ENCODE data around the gene TAS2R40. TPM values are rescaled to one million over a fixed set of nuclear protein-coding genes. Genes with fewer than 3 reads are reported as not detected.
"Not testable (repeated sequence)": the region's sequence is repeated elsewhere in the genome, so short reads cannot be mapped to it uniquely, and the experiment has no call there.

Gene TAS2R40
- total RNA-seq, 2 experiments from 2014 or later, result not detected

DNA sequence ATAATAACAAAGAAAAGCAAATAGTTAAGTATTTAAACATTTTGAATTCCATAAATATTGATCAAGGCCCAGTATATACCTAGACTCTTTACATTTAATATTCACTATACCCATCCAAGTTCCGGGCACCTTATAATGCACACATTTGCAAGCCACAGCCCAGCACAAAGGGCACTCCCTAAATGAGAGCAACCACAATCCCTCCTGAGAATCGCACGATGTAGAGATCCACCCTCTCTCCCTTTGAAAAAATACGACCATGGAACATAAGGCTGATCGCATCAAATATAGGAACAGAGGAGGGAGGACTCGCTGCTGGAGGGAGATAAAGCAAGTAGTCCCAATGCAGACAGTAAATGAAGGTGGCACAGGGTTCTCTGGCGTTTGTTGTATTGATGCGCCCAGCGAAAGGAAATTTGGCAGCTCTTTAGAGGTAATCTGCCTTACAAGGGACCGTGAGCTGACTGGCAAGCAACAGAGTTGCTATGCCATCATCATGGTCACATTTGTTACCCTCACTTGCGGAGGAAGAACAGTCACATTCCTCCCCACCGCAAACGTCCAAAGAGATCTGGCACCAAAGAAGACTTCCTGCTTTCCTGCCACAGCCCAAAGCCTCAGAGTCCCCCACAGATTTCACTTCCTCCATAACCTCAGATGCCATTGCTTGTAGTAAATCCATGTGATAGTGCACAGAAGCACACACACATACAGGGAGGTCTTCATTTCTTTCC is 16.1 kb upstream of the TAS2R40 start:
- Mint-ChIP-seq H3K4me3 (no peak overlapping the region), H3K27me3 (peaks cover 17% of the 10 kb centered on the region), H3K9me3 (ENCODE audit: low read depth) (no peaks in the 10 kb centered on the region)

GRCh38 chr7:143210541-143210940 is 11.3 kb upstream of the TAS2R40 start:
- Mint-ChIP-seq H3K9me3 (ENCODE audit: low read depth) (no peaks in the 10 kb centered on the region), H3K4me1 (peaks cover 8% of the 10 kb centered on the region), H3K27ac (no peak overlapping the region), H3K36me3 (no peaks in the 10 kb centered on the region), H3K4me3 (no peak overlapping the region), H3K27me3 (no peaks in the 10 kb centered on the region)
- DNase-seq (no peak), ATAC-seq (no peak)
- CTCF ChIA-PET, result no interaction called here

More for the DNA sequence above, 16.1 kb upstream of the TAS2R40 start:
- no peak overlapping the region for H3K27ac Mint-ChIP-seq
- H3K36me3 Mint-ChIP-seq, result no peaks in the 10 kb centered on the region
- DNase-seq (peak; percentile 55), ATAC-seq (peak; percentile 63)
- peaks cover 11% of the 10 kb centered on the region for H3K4me1 Mint-ChIP-seq
- CTCF ChIA-PET, result interaction anchor here (1.0 to 3.9 kb wide), 3 partner anchors 9 to 198 kb away, joined by 3 to 24 read pairs (median 5); no protein-coding TSS in a partner anchor

GRCh38 chr7:143213478-143213877 is 8.4 kb upstream of the TAS2R40 start:
- H3K4me3 Mint-ChIP-seq; H3K27me3 Mint-ChIP-seq; DNase-seq; H3K27ac Mint-ChIP-seq; H3K9me3 Mint-ChIP-seq (ENCODE audit: low read depth); H3K4me1 Mint-ChIP-seq; ATAC-seq; H3K36me3 Mint-ChIP-seq: not testable (repeated sequence)
- CTCF ChIA-PET, result interaction anchor here (1.9 to 9.2 kb wide), 5 partner anchors 191 to 371 kb away, joined by 4 to 276 read pairs (median 10); partner anchors contain the start of gene EPHB6

GRCh38 chr7:143214789-143215679 is 6.8 kb upstream of the TAS2R40 start:
- H3K27me3 Mint-ChIP-seq, result peaks cover 15% of the 10 kb centered on the region
- H3K4me1 Mint-ChIP-seq, result no peaks in the 10 kb centered on the region
- H3K36me3 Mint-ChIP-seq, result no peaks in the 10 kb centered on the region
- no peak overlapping the region for H3K27ac Mint-ChIP-seq
- CTCF ChIA-PET, result interaction anchor here (0.6 to 9.2 kb wide), 72 partner anchors 9 to 1240 kb away, joined by 3 to 276 read pairs (median 4); partner anchors contain the start of genes CASP2, EPHA1, EPHB6 and GSTK1
- no peak overlapping the region for H3K4me3 Mint-ChIP-seq
- DNase-seq (peak; percentile 72), ATAC-seq (peak; percentile 85)
- no peaks in the 10 kb centered on the region for H3K9me3 Mint-ChIP-seq (ENCODE audit: low read depth)

DNA sequence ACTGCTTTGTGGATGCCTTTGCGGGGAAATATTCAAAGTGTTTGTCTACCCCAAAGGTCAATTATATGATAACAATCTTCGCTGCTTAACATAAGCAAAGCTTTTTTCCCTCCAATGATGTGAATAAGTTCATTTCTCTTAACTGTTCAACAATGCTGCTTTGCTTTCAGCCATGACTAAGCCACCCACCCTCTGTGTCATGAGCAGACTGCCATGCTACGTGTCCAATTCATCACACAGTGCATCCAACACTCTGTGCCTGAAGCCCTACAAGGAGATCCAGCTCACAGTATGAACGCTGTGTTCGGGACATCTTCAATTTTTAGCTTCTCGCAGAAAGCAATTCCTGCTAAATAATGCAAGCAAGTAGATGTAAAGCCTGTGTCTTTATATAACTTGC is 5.7 kb upstream of the TAS2R40 start:
- CTCF ChIA-PET, result interaction anchor here (1.0 to 9.2 kb wide), 12 partner anchors 8 to 857 kb away, joined by 3 to 276 read pairs (median 4); no protein-coding TSS in a partner anchor
- H3K27ac Mint-ChIP-seq, result no peak overlapping the region
- no peaks in the 10 kb centered on the region for H3K4me1 Mint-ChIP-seq
- ATAC-seq, result no peak
- no peaks in the 10 kb centered on the region for H3K9me3 Mint-ChIP-seq (ENCODE audit: low read depth)
- no peaks in the 10 kb centered on the region for H3K36me3 Mint-ChIP-seq
- no peak overlapping the region for H3K4me3 Mint-ChIP-seq
- H3K27me3 Mint-ChIP-seq, result peaks cover 15% of the 10 kb centered on the region
- no peak for DNase-seq

DNA sequence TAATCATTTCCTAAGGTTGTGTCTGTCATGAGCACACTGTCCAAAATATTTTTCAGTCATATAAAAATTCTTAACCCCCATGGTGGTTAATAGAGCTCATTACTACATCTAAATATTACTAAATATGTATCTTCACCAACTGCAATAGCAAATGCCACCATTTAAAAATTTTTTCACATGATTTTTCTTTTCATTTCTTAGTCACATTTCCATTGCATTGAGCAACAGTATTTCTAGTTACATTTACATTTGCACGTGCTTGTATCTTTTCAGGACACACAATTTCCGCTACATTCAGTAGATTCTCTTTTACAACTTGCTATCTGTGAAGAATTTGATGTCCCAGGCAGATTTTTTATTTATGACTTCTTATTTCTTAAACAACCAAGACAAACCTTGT is 5.2 kb upstream of the TAS2R40 start:
- Mint-ChIP-seq H3K27ac (no peak overlapping the region), H3K9me3 (ENCODE audit: low read depth) (no peaks in the 10 kb centered on the region), H3K36me3 (no peaks in the 10 kb centered on the region), H3K4me1 (no peaks in the 10 kb centered on the region), H3K4me3 (no peak overlapping the region), H3K27me3 (peaks cover 19% of the 10 kb centered on the region)
- no peak for DNase-seq
- CTCF ChIA-PET, result interaction anchor here (1.0 to 9.2 kb wide), 5 partner anchors 14 to 720 kb away, joined by 3 to 276 read pairs (median 3); no protein-coding TSS in a partner anchor
- no peak for ATAC-seq

- no peak for ATAC-seq
- peaks cover 28% of the 10 kb centered on the region for H3K27me3 Mint-ChIP-seq
- no peaks in the 10 kb centered on the region for H3K36me3 Mint-ChIP-seq
- CTCF ChIA-PET, result interaction anchor here (0.9 to 9.2 kb wide), 4 partner anchors 23 to 721 kb away, joined by 3 to 276 read pairs (median 4); no protein-coding TSS in a partner anchor
- H3K4me1 Mint-ChIP-seq, result no peaks in the 10 kb centered on the region
- H3K4me3 Mint-ChIP-seq, result no peak overlapping the region
- no peak overlapping the region for H3K27ac Mint-ChIP-seq
- H3K9me3 Mint-ChIP-seq (ENCODE audit: low read depth), result no peaks in the 10 kb centered on the region
- no peak for DNase-seq
Measured at GRCh38 chr7:143217806-143218205, 4.0 kb upstream of the TAS2R40 start.

- no peak overlapping the region for H3K27ac Mint-ChIP-seq
- peaks cover 41% of the 10 kb centered on the region for H3K27me3 Mint-ChIP-seq
- DNase-seq (no peak), ATAC-seq (no peak)
- CTCF ChIA-PET, result interaction anchor here (0.7 to 9.2 kb wide), 2 partner anchors 19 to 215 kb away, joined by 3 to 276 read pairs; no protein-coding TSS in a partner anchor
- H3K4me3 Mint-ChIP-seq, result no peak overlapping the region
- H3K4me1 Mint-ChIP-seq, result no peaks in the 10 kb centered on the region
- no peaks in the 10 kb centered on the region for H3K36me3 Mint-ChIP-seq
- no peaks in the 10 kb centered on the region for H3K9me3 Mint-ChIP-seq (ENCODE audit: low read depth)
Measured at GRCh38 chr7:143221286-143221685, 551 bp upstream of the TAS2R40 start.

DNA sequence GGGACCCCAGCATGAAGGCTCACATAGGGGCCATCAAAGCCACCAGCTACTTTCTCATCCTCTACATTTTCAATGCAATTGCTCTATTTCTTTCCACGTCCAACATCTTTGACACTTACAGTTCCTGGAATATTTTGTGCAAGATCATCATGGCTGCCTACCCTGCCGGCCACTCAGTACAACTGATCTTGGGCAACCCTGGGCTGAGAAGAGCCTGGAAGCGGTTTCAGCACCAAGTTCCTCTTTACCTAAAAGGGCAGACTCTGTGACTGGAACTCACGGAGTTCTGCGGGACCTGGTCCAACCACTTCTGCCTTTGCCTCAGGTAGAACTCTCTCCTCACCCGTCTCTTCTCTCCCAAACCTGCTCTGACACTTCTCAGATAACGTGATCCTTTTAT is 945 bp downstream of the TAS2R40 start:
- H3K27me3 Mint-ChIP-seq, result peaks cover 33% of the 10 kb centered on the region
- no peaks in the 10 kb centered on the region for H3K36me3 Mint-ChIP-seq
- no peaks in the 10 kb centered on the region for H3K4me1 Mint-ChIP-seq
- H3K4me3 Mint-ChIP-seq, result no peak overlapping the region
- no peaks in the 10 kb centered on the region for H3K9me3 Mint-ChIP-seq (ENCODE audit: low read depth)
- H3K27ac Mint-ChIP-seq, result no peak overlapping the region
- DNase-seq (no peak), ATAC-seq (no peak)
- CTCF ChIA-PET, result interaction anchor here (0.9 to 9.2 kb wide), 7 partner anchors 8 to 216 kb away, joined by 3 to 276 read pairs (median 5); no protein-coding TSS in a partner anchor

- Mint-ChIP-seq H3K4me1 (no peaks in the 10 kb centered on the region), H3K4me3 (no peak overlapping the region), H3K9me3 (ENCODE audit: low read depth) (no peaks in the 10 kb centered on the region), H3K27ac (no peak overlapping the region), H3K36me3 (no peaks in the 10 kb centered on the region), H3K27me3 (peaks cover 31% of the 10 kb centered on the region)
- CTCF ChIA-PET, result interaction anchor here (0.8 to 2.6 kb wide), 5 partner anchors 9 to 215 kb away, joined by 3 to 14 read pairs (median 3); no protein-coding TSS in a partner anchor
- no peak for DNase-seq
- ATAC-seq, result no peak
Measured at GRCh38 chr7:143223784-143224183, 1.9 kb downstream of the TAS2R40 start.

DNA sequence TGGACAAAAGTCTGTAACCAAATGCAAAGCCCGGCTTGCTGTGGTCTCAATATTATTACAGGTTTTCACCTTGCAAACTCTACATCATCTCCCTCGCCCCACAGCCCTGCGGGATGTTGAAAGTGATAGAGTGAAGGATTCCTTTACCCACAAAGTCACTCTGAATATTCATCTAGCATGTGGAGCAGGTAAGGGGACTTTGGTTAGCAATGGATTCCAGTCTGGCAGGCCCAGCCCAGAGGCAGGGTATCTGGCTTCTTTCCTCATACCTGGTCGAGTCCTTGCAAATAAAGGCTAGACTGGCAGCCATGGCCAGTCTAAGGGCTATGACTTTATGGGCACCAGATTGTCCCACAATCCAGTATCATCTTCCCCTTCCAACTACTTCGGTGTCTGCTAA is 3.2 kb downstream of the TAS2R40 start:
- peaks cover 25% of the 10 kb centered on the region for H3K27me3 Mint-ChIP-seq
- H3K4me3 Mint-ChIP-seq, result no peak overlapping the region
- H3K4me1 Mint-ChIP-seq, result no peaks in the 10 kb centered on the region
- CTCF ChIA-PET, result interaction anchor here (1.2 to 2.6 kb wide), 2 partner anchors 10 to 216 kb away, joined by 3 to 14 read pairs; no protein-coding TSS in a partner anchor
- no peaks in the 10 kb centered on the region for H3K9me3 Mint-ChIP-seq (ENCODE audit: low read depth)
- no peaks in the 10 kb centered on the region for H3K36me3 Mint-ChIP-seq
- no peak overlapping the region for H3K27ac Mint-ChIP-seq
- no peak for DNase-seq
- ATAC-seq, result no peak

GRCh38 chr7:143227806-143228205 is 6.0 kb downstream of the TAS2R40 start:
- H3K36me3 Mint-ChIP-seq, result no peaks in the 10 kb centered on the region

More at GRCh38 chr7:143227806-143228205, 6.0 kb downstream of the TAS2R40 start:
- Mint-ChIP-seq H3K27ac (no peak overlapping the region), H3K9me3 (ENCODE audit: low read depth) (no peaks in the 10 kb centered on the region), H3K4me3 (no peak overlapping the region), H3K4me1 (no peaks in the 10 kb centered on the region), H3K27me3 (peaks cover 17% of the 10 kb centered on the region)
- CTCF ChIA-PET, result interaction anchor here (0.8 to 2.9 kb wide), 3 partner anchors 11 to 13 kb away, joined by 3 to 13 read pairs (median 4); no protein-coding TSS in a partner anchor
- ATAC-seq (no peak), DNase-seq (no peak)
